HepG2 (cell line): Measurements from ENCODE around the gene MX2. TPM values are rescaled to one million over a fixed set of nuclear protein-coding genes. Genes with fewer than 3 reads are reported as not detected.

Source experiments
- NCOA5 ChIP-seq: sonication (generic); formaldehyde crosslinking; IDR thresholded peaks from 2 replicates; pipeline ENCODE4 v1.4.0; 2020; ENCODE audit warnings: missing genetic modification reagents
- ZNF530 ChIP-seq: sonication (generic); formaldehyde crosslinking; IDR thresholded peaks from 2 replicates; pipeline ENCODE4 v1.5.0; 2020; ENCODE audit warnings: low read depth, mild to moderate bottlenecking, missing genetic modification reagents
- polyA plus RNA-seq, 8 experiments: library from polyadenylated mRNA; depleted of rRNA in 3 of 8; stranded (reverse) in 7 of 8; unstranded in 1 of 8; fragments of >200 nt; fragmentation: Illumina TruSeq in 4 of 8; extraction: Trizol in 4 of 8; gene quantifications; 2 replicates each; pipeline versions ENCODE4 v1.2.1 to v1.2.3, GENCODE V29; 2011 to 2016; ENCODE audit warnings: low read depth in 4 of 8, missing spikeins in 1 of 8, mixed read lengths in 1 of 8; ENCODE audit not compliant: insufficient read depth in 1 of 8
- total RNA-seq, 5 experiments: library from RNA; depleted of rRNA; stranded (reverse); fragments of >200 nt; fragmentation: Illumina TruSeq; extraction: Trizol; gene quantifications; 2 replicates each; pipeline ENCODE4 v1.2.3, GENCODE V29; 2016; ENCODE audit warnings: low read depth in 1 of 5
- TF ChIP-seq, protein P1 (sequence below), 2 experiments: fragments of 450-650 bp in 1 of 2; sonication (generic) in 1 of 2; formaldehyde crosslinking in 1 of 2; IDR thresholded peaks; 2 replicates each; pipeline versions ENCODE4 v1.6.1 to v1.8.0; 2016 to 2022; ENCODE audit warnings: antibody characterized with exemption in 1 of 2, mild to moderate bottlenecking in 1 of 2, missing genetic modification reagents in 1 of 2
- TF ChIP-seq, protein P2 (sequence below): sonication (generic); formaldehyde crosslinking; conservative IDR thresholded peaks from 2 replicates; pipeline ENCODE4 v1.4.0; 2020; ENCODE audit warnings: mild to moderate bottlenecking, missing genetic modification reagents, moderate library complexity
- TF ChIP-seq, protein P3 (sequence below): sonication (generic); formaldehyde crosslinking; IDR thresholded peaks from 2 replicates; pipeline ENCODE4 v1.4.0; 2020; ENCODE audit warnings: mild to moderate bottlenecking, missing genetic modification reagents

Gene MX2
- total and polyA plus RNA-seq, 2 of the 13 experiments (the other 11 are each of a cell fraction or from before 2014, with no cell fraction given) = 24.0 to 35.7 TPM

GRCh38 chr21:41405321-41405720 lies 43.5 kb downstream of the MX2 start (continued):
- TF ChIP-seq, protein P1, sequence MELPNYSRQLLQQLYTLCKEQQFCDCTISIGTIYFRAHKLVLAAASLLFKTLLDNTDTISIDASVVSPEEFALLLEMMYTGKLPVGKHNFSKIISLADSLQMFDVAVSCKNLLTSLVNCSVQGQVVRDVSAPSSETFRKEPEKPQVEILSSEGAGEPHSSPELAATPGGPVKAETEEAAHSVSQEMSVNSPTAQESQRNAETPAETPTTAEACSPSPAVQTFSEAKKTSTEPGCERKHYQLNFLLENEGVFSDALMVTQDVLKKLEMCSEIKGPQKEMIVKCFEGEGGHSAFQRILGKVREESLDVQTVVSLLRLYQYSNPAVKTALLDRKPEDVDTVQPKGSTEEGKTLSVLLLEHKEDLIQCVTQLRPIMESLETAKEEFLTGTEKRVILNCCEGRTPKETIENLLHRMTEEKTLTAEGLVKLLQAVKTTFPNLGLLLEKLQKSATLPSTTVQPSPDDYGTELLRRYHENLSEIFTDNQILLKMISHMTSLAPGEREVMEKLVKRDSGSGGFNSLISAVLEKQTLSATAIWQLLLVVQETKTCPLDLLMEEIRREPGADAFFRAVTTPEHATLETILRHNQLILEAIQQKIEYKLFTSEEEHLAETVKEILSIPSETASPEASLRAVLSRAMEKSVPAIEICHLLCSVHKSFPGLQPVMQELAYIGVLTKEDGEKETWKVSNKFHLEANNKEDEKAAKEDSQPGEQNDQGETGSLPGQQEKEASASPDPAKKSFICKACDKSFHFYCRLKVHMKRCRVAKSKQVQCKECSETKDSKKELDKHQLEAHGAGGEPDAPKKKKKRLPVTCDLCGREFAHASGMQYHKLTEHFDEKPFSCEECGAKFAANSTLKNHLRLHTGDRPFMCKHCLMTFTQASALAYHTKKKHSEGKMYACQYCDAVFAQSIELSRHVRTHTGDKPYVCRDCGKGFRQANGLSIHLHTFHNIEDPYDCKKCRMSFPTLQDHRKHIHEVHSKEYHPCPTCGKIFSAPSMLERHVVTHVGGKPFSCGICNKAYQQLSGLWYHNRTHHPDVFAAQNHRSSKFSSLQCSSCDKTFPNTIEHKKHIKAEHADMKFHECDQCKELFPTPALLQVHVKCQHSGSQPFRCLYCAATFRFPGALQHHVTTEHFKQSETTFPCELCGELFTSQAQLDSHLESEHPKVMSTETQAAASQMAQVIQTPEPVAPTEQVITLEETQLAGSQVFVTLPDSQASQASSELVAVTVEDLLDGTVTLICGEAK (IDR thresholded peaks at IDR 0.05) = no peak
- TF ChIP-seq, protein P1 (CRISPR knock-in tag; IDR thresholded peaks at IDR 0.05) = no peak
- TF ChIP-seq, protein P2, sequence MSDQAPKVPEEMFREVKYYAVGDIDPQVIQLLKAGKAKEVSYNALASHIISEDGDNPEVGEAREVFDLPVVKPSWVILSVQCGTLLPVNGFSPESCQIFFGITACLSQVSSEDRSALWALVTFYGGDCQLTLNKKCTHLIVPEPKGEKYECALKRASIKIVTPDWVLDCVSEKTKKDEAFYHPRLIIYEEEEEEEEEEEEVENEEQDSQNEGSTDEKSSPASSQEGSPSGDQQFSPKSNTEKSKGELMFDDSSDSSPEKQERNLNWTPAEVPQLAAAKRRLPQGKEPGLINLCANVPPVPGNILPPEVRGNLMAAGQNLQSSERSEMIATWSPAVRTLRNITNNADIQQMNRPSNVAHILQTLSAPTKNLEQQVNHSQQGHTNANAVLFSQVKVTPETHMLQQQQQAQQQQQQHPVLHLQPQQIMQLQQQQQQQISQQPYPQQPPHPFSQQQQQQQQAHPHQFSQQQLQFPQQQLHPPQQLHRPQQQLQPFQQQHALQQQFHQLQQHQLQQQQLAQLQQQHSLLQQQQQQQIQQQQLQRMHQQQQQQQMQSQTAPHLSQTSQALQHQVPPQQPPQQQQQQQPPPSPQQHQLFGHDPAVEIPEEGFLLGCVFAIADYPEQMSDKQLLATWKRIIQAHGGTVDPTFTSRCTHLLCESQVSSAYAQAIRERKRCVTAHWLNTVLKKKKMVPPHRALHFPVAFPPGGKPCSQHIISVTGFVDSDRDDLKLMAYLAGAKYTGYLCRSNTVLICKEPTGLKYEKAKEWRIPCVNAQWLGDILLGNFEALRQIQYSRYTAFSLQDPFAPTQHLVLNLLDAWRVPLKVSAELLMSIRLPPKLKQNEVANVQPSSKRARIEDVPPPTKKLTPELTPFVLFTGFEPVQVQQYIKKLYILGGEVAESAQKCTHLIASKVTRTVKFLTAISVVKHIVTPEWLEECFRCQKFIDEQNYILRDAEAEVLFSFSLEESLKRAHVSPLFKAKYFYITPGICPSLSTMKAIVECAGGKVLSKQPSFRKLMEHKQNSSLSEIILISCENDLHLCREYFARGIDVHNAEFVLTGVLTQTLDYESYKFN (CRISPR knock-in tag) = no peak
- no peak for TF ChIP-seq ZNF530 (CRISPR knock-in tag)
- no peak for TF ChIP-seq NCOA5 (CRISPR knock-in tag)
- TF ChIP-seq, protein P3, sequence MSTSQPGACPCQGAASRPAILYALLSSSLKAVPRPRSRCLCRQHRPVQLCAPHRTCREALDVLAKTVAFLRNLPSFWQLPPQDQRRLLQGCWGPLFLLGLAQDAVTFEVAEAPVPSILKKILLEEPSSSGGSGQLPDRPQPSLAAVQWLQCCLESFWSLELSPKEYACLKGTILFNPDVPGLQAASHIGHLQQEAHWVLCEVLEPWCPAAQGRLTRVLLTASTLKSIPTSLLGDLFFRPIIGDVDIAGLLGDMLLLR (CRISPR knock-in tag) = no peak
- TF ChIP-seq, all 625 proteins: peak for 0
